Effector CD8-positive, alpha-beta T cell (primary cell): ENCODE measurements around the gene ABHD17B.
"Not testable (repeated sequence)": the region's sequence is repeated elsewhere in the genome, so short reads cannot be mapped to it uniquely, and the experiment has no call there.

Source experiments
- DNase-seq: peaks from one replicate; lab custom pipeline; 2025; lab: John Stamatoyannopoulos, UW

Gene ABHD17B

DNA sequence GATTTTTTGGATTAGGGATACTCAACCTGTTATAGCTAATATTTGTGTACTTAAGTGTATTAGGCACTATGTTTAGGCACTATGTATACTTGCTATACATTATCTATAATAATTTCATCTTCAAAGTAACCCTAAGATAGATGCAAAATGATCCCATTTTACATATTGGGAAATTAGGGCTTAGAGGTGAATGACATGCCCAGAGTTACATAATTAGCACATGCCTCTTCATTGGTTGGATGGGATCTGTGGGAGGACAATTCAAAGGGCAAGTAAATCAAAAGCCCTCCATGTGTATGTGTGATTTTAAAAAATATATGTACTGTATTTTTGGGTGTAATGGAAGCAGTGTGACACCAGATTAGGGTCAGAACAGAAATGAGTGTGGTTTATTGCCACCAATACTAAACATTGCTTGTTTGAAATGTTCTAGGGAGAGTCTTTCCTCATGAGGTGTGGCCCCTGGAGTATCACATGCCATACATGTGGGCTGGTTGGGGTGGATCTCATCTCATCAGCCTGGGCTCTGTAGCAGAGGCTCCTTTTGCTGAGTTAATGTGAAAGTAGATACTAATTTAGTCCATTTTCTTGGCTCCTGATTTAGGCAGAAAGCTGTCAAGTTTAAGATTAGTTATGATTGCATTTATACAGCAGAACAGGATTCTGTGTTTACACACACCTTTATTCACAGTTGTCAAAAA, 6.0 kb upstream of the ABHD17B start:
- DNase-seq: no peak

DNA sequence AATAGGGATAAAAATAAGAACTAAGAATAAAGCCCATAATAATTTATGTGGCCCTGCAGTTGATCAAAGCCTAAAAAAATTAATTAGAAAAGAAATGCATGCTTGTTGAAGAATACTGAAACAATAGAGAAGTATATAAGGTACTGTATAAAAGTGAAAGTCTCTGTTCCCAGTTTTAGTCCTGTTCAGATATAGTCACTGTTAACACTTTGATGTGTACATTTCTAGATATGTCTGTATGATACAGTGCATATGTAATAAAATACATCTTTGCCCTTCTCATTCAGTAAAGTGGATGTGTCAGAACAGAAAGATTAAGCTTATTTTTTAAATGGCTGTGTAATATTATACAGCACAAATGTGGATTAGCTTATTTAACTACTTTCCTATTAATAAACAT, 4.5 kb upstream of the ABHD17B start:
- no peak for DNase-seq

DNA sequence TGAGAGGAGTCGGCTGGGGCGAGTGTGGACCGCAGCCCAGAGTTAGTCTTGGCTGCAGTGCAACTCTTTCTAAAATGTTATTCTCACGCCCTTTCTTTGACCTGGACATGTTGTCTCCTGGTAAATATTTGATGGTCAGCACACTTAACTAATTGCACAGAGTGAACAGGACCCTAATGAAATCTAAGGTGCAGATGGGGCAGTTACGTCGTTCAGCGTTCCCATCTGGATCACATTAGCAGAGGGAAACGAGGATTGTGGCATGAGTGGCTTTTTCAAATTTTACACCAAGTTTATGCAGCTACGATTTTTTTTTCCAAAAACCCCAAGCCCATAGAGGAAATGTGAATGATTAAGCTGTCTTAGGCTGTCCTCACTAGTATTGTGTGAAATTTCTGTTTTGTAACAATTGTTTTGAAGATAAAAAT, 929 bp upstream of the ABHD17B start:
- no peak for DNase-seq

DNA sequence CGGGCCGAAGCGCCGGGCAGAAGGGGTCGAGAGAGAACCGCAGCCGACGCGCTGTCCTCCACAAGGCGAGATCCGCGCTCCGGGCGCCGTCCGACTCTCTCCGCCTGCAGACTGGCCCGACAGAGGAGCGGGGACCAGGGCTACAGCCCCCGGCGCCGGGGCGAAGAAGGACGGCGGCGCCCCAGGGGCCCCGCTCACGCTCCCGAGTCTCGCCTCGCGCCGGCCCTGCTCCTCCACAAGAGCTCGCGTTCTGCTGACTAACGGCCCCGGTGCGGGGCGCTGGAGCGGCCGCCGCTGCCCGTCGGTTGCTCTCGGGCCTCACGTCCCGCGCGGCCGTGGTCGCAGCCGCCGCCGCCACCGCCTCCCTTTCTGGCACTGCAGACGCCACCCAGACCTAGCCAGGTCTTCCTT, 338 bp downstream of the ABHD17B start:
- no peak for DNase-seq

DNA sequence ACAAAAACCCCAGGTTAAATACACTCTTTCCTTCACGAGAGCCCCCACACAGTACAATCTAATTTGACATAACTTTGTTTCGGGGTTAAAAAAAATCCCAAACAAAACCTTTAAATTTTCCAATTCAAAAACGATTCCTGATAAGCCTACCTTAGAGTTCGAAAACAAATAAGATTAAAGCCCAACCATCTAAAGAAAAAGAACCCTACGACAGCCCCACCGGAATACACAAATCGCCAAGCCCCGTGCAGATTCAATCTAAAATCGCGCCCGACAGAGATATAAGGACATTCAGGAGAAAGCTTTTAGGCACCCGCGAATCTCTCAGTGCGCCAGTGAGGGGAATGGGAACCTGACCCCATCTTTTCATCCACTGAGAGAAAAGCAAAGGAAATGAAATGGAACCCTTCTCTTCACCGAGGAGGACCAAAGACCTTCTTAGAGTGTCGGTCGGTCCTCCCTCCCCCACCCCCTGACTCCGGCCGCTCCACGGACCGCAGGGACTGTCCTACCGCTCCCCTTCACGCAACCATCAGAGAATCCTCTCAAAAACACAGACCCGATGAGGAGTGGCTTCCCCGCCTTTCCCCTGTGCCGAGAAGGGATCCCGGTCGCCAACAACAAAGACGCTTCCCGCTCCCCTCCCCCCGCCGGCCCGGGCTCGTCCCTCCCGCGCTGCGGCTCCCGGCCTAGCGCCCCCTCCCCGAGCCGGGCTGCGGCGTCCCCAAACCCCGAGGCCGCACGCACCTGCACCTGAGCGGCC, 925 bp downstream of the ABHD17B start:
- DNase-seq: peak; percentile 14

DNA sequence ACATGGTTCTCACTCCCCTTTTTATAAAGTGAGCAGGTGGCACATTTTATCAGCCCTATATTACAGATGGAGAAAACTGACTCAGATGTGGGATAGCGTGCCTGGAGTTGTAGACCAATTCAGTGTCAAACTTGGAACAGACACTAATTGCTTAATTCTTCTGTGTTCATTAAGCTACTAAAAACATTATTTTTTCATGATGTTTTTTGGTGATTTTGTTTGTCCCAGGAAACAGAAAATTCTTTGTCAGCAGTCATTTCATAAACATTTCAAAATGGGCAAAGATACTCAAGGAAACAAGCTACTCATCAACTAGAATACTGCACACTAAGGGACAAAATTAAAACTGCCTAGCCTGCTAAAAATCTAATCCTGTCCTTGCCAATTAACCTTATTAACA, 2.2 kb downstream of the ABHD17B start:
- no peak for DNase-seq

DNA sequence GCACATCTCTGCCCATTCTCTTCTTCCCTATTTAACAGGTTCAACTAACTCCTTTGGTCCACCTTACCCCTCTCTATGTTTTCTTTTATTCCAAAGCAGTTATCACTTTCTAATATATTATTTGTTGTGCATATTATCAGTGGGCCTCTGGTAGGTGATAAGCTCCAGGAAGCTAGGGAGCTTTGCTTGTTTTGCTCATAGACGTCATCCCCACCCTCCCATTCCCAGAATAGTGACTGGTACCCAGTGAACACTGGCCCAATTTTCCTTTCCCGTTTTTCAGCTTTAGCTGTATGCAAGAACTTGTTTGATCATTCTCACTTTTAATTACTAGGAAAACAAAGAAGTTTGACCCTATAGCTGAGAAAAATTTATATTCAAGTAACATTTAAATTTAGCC, 6.9 kb downstream of the ABHD17B start:
- DNase-seq: no peak

DNA sequence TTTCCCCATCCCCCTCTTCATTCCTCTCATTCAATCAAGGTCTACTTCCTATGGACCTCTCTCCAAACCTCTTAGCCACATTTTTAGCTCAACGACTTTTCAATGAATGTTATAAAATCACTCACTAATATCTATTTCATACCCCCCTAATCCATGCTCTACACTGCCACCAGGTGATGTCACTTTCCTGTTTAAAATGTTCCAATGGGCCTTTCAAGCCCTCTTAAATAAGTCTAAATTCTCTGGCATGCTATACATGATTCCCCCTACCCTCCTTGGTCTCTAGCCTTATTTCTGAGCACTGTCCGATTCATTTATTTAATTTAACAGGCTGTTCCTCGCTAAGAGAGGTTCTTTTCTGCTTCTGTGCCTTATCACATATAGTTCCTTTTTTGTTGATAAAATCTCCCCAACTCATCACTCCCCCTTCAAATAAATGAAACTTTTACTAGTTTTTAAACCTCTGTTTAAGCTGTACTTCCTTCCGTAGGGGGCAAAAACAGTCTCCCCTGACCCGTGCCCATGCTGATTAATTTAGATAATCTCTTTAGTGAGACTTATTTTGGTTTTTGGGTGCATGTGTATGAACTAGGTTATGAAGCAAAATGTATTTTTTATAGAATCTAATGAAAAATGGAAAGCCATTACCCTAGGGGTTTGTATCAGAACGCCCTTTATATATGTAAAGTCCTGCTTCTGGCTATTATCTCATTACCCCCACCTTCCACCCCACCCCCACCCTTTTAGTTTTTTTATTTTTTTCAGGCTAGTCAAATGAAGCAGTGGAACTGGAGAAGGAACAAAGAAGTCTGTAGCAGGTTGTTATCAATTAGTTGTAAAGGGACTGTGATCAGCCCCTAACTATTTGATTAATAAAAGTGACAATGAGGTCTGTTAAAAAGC, 9.0 kb downstream of the ABHD17B start:
- no peak for DNase-seq

DNA sequence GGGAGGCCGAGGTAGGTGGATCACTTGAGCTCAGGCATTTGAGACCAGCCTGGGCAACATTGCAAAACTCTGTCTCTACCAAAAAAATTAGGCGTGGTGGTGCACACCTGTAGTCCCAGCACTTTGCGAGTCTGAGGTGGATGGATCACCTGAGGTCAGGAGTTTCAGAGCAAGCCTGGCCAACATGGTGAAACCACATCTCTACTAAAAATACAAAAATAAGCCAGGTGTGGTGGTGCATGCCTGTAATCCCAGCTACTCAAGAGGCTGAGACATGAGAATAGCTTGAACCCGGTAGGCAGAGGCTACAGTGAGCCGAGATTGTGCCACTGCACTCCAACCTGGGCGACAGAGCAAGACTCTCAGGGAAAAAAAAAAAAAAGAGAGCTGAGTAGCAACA, 12.2 kb downstream of the ABHD17B start:
- not testable (repeated sequence) for DNase-seq

DNA sequence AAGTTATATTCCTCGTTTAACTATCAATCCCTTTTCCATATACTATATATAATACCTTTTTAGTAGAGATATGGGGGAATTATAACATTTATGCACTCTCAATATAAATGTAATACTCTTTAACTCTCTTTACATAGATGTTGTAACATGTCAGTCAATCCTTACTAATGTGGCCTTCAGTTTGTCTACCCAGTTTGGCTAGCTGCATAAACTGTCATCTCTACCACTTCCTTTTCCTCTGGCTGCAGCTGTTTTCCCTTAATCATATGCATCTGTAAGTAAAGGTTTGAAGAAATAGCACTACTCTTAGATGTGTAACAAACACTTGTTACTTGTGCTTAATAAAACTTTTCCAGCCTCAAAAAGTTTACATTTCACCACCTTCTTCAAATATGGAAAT, 13.4 kb downstream of the ABHD17B start:
- no peak for DNase-seq

DNA sequence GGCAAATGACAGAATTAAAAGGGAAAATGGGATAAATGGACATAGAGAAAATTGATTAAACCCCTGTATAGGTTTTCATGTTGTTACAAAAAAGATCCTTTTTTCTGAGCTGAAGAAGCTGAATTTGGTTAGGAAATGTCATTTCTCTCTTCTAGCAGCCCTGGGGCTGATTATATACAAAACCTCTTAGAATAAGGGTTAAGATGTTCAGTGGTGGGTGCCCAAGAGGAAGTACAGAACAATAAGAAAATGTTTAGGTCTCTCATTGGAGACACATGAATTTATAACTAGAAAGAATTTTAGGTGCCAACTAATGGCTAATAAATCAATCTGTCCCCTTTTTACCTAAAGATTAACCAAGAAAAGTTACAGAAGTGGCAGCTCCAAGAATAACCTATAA, 14.2 kb downstream of the ABHD17B start:
- no peak for DNase-seq

DNA sequence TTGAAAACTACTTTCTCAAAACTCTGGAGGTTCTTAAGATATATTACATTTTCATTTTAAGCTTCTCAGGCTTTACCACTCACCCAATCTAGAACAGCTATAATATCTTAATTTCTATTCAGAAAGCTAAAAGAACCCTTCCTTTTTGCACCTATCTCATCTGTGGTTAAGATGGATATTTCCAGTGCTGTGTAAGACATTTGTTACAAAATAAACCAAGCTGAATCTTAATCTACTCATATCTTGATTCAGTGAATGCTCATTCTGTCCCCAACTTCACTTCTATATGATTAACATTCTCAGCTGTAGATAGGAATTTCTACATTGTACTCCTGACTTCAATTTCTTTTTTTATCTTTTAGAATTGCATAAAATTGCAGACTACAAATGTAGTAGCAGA, 15.0 kb downstream of the ABHD17B start:
- no peak for DNase-seq

DNA sequence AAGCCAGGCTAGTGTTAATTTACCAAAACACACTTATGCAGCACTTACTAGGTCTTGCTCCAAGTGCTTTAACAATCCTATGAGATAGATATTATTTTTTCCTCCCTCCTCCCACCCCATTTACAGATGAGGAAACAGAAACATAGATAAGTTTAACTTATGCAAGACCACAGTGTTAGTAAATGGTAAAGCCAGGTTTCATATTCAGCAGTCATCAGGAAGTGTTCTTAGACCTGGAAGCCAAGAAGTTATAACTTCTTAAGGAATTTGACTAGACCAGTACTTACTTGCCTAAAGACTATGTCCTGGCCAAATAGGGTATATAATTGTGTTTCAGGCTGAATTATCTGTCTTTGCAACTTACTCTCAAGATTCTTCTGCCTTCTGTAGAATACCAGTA, 15.9 kb downstream of the ABHD17B start:
- no peak for DNase-seq

DNA sequence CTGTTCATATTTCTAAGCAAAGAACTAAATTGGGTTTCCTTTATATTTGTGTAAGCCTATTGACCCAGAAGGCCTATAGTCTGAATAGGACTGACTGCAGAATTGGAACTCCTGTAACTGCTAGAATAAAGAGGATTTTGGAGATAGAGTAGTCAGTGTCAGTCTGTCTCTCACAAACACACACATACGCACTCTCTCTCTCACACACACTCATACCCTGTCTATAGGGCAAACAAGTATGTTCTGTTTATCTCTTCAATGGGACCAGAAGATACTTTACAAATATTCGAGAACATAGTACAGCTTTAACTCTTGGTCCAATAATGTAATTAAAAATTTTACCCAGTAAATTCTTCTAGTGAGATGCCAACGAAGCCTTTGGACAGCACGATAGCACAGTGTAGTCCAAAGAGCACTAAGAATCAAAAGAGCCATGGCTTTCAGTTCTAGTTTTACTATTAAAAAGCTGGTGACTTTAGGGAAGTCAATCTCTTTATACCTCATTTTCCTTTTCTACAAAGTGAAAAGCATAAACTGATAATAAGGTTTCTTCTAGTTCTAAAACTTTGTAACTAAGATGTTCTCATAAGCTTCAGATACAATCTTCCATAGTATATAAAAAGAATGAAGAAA, 19.3 kb downstream of the ABHD17B start:
- DNase-seq: no peak

DNA sequence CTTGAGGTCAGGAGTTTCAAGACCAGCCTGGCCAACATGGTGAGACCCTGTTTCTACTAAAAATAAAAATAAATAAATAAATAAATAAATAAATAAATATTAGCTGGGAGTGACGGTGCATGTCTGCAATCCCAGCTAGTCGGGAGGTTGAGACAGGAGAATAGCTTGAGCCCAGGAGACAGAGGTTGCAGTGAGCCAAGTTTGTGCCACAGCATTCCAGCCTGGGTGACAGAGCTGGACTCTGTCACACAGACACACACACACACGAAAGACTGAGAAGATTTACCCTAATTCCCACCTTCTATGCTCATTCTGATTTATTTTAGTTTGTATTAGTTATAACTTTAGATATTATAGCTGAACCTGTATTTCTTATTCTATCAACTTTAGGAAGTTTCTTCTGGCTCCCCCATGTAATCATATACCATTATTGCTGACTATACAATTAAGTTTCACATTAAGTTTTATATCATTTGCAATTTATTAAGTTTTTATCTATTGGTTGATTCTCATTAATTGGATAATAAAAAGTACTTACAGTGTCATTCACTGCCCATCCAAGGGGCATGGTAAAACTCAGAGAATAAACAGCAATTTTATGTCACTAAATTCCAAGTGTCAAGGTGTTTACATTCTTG, 20.8 kb downstream of the ABHD17B start:
- DNase-seq: no peak

DNA sequence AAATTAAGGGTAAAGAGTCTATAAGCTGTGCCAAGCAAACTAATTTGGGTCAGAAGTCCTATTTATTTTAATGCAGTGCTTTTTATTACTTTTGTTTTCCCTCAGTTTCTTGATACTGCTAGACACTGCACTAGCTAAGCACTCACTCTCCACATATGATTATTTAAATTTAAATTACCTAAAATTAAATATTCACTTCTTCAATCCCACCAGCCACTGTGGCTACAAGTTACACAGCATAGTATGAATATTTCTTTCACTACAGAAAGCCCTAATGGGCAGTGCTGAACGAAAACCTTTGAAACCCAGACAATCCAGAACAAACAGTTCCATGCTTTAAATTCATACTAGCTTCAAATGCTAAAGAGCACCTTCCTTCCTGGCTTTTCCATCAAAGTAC, 23.6 kb downstream of the ABHD17B start:
- no peak for DNase-seq

DNA sequence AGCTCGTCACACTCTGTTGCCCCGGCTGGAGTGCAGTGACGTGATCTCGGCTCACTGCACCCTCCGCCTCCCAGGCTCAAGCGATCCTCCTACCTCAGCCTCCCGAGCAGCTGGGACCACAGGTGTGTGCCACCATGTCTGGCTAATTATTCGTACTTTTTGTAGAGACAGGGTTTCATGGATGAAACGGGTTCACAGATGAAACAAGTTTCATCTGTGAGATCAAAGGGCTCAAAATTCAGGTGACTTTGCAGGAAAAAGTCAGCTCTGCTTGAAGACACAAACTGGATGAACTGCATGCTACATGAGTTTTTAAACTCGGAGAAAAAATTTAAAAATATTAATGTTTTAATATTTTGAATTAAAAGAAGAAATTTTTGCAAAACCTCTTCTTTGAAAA, 24.5 kb downstream of the ABHD17B start:
- DNase-seq: no peak

DNA sequence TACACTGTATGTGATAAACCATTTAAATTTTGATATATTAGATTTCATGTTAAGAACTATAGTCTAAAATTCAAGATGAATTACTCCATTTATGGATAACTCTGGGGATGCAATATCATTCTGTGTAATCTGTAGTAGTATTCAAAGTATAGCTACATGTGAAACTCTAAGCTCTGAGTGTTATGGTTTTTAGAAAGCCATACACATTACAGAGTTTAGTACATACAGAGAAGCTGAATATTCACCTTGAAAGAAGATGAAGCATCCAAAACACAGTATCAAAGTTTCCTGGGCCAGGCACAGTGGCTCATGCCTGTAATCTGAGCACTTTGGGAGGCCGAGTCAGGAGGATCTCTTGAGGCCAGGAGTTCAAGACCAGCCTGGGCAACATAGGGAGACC, 25.0 kb downstream of the ABHD17B start:
- DNase-seq: no peak

DNA sequence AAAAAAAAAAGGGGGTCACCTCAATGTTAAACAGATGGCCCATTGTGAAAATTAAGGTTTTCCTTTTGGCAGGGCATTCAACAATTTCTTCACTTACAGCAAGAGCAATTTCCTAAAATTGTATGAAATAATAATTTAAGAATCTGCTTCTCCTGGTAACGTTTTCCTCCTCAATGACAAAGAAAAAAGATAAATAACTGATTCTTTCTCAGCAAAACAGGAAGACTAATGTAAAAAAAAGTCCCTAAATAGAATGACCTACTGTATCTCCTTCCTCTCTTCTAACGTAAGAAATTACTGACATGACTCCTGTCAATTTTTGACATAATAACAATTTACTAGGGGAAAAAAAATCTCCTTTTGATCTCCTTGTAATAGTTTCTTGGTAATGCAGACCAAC, 25.5 kb downstream of the ABHD17B start:
- DNase-seq: no peak

DNA sequence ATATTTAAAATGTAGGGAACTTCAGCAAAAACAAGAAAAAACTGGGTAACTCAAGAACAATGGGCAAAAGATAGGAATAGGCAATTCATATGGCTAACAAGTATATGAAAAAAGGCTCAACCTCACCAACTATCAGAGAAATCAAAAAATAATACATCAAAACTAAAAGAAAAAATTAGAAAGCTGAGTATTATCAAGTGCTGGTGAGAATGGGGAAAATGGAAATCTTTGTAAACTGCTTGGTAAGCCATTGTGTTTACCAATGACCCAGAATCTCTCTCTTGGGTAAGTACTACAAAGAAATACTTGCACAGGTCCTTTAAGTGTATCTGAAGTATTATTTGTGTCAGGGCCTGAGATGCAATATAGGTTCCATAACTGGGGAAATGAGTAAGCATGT, 27.0 kb downstream of the ABHD17B start:
- no peak for DNase-seq

DNA sequence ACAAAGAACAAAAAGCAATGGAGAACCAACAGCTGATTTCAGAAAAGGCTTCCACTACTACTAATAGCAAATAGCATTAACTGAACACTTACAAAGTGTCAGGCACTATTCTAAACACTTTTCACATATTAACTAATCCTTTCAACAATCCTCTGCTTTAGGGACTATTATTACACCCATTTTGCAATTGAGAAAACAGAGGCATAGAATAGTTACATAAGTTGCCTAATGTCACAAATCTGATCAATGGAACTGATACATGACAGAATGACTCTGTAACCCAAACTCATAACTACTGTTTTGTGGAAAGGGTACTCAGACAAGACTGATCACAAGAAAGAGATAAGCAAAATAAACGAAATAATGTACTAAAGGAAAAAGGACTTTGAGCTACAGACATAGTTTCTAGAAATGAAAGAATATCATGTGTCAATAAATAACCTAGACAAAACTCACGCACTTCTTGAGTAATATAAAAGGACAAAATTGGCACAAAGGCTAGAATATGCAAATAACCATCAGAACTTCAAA, 31.3 kb downstream of the ABHD17B start:
- no peak for DNase-seq
